ENCODE results near the gene IFITM2. TPM values are rescaled to one million over a fixed set of nuclear protein-coding genes. Genes with fewer than 3 reads are reported as not detected.
"Not testable (repeated sequence)": the region's sequence is repeated elsewhere in the genome, so short reads cannot be mapped to it uniquely, and the experiment has no call there.

The IFITM2 gene
- total RNA-seq, 1 experiment from 2014 or later = 4.2 TPM

GRCh38 chr11:313787-314553 is 6.4 kb downstream of the IFITM2 start, which contains the start of gene IFITM1:
TSS of gene IFITM1 (plus strand) at chr11:314040. CDS start at chr11:314171, 131 bp downstream.
- no peaks in the 10 kb centered on the region for H3K9me3 ChIP-seq (ENCODE audit: insufficient read depth, low read depth)
- no peak within 1 kb of the TSS for H3K4me3 ChIP-seq
- no peaks in the 10 kb centered on the region for H3K9me2 ChIP-seq (ENCODE audit: insufficient read depth)
- TF ChIP-seq CTCF (conservative IDR thresholded peaks at IDR 0.05) (no peak), EZH2 (IDR thresholded peaks at IDR 0.05; ENCODE audit: low read depth) (no peak)
- peaks cover 9% of the 10 kb centered on the region for H3K4me1 ChIP-seq (replicated peaks; ENCODE audit: insufficient read depth)
- H3K4me2 ChIP-seq = no peak within 1 kb of the TSS
- H3K79me2 ChIP-seq (ENCODE audit: low read depth) = no peaks in the 10 kb centered on the region
- CTCF ChIA-PET = no interaction called here
- intact Hi-C loops (cut with micrococcal nuclease; ENCODE audit: unreplicated experiment) = no loop called here
- H2AFZ ChIP-seq = no peak within 1 kb of the TSS
- H3F3A ChIP-seq (ENCODE audit: insufficient read depth, low read depth) = peaks cover 6% of the 10 kb centered on the region; the same call in 1 of the 2 replicates
- H3K36me3 ChIP-seq (ENCODE audit: low read depth) = no peaks in the 10 kb centered on the region
- POLR2A ChIA-PET (ENCODE audit: unreplicated experiment) = no interaction called here
- no peaks in the 10 kb centered on the region for H3K27me3 ChIP-seq (ENCODE audit: insufficient read depth, low read depth)
- BruUV-seq (replicated peaks) = no TSS peak
- H4K20me1 ChIP-seq (ENCODE audit: insufficient read depth) = no peaks in the 10 kb centered on the region
- DNase-seq = no peak
- H3K27ac ChIP-seq = no peak within 1 kb of the TSS

- intact Hi-C loops (cut with micrococcal nuclease; ENCODE audit: unreplicated experiment); H3K9me3 ChIP-seq (ENCODE audit: insufficient read depth, low read depth); POLR2A ChIA-PET (ENCODE audit: unreplicated experiment); H3K4me1 ChIP-seq (replicated peaks; ENCODE audit: insufficient read depth); H4K20me1 ChIP-seq (ENCODE audit: insufficient read depth); H3K27ac ChIP-seq; H3K4me3 ChIP-seq; H3F3A ChIP-seq (ENCODE audit: insufficient read depth, low read depth); H3K36me3 ChIP-seq (ENCODE audit: low read depth); H3K4me2 ChIP-seq; DNase-seq; BruUV-seq (replicated peaks); H3K79me2 ChIP-seq (ENCODE audit: low read depth); CTCF ChIA-PET; H2AFZ ChIP-seq; H3K27me3 ChIP-seq (ENCODE audit: insufficient read depth, low read depth); H3K9me2 ChIP-seq (ENCODE audit: insufficient read depth): not testable (repeated sequence)
These were observed 6.9 kb downstream of the IFITM2 start for GRCh38 chr11:314554-314875.

DNA sequence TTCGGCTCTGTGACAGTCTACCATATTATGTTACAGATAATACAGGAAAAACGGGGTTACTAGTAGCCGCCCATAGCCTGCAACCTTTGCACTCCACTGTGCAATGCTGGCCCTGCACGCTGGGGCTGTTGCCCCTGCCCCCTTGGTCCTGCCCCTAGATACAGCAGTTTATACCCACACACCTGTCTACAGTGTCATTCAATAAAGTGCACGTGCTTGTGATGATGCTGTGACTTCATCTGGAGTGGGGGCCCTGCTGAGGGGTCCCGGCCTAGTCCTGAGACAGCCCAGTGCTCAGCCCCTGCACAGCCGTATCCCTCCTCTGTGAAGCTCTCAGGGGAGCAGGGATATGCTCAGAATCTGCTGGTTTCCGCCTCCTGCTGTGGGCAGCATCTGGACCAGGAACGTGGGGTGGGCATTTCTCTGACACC is 7.5 kb downstream of the IFITM2 start:
- CTCF ChIA-PET = no interaction called here
- no peak for TF ChIP-seq CTCF (conservative IDR thresholded peaks at IDR 0.05)
- TF ChIP-seq EZH2 (IDR thresholded peaks at IDR 0.05; ENCODE audit: low read depth) = no peak
- no peaks in the 10 kb centered on the region for H3F3A ChIP-seq (ENCODE audit: insufficient read depth, low read depth)
- H3K27ac ChIP-seq = no peak overlapping the region
- no peak for DNase-seq
- H3K4me2 ChIP-seq = no peak overlapping the region
- H4K20me1 ChIP-seq (ENCODE audit: insufficient read depth) = no peaks in the 10 kb centered on the region
- no peaks in the 10 kb centered on the region for H3K9me3 ChIP-seq (ENCODE audit: insufficient read depth, low read depth)
- no peak overlapping the region for H3K4me3 ChIP-seq
- H3K27me3 ChIP-seq (ENCODE audit: insufficient read depth, low read depth) = no peaks in the 10 kb centered on the region
- no peaks in the 10 kb centered on the region for H3K9me2 ChIP-seq (ENCODE audit: insufficient read depth)
- H2AFZ ChIP-seq = no peak overlapping the region
- no peaks in the 10 kb centered on the region for H3K36me3 ChIP-seq (ENCODE audit: low read depth)
- POLR2A ChIA-PET (ENCODE audit: unreplicated experiment) = no interaction called here
- intact Hi-C loops (cut with micrococcal nuclease; ENCODE audit: unreplicated experiment) = no loop called here
- no peaks in the 10 kb centered on the region for H3K79me2 ChIP-seq (ENCODE audit: low read depth)
- no peaks in the 10 kb centered on the region for H3K4me1 ChIP-seq (replicated peaks; ENCODE audit: insufficient read depth)
- no TSS peak for BruUV-seq (replicated peaks)

GRCh38 chr11:315516-315994 is 7.9 kb downstream of the IFITM2 start:
- no peak for DNase-seq
- ChIA-PET CTCF (no interaction called here), POLR2A (ENCODE audit: unreplicated experiment) (no interaction called here)
- H3K9me2 ChIP-seq (ENCODE audit: insufficient read depth) = no peaks in the 10 kb centered on the region
- H3K4me2 ChIP-seq = no peak overlapping the region
- TF ChIP-seq EZH2 (IDR thresholded peaks at IDR 0.05; ENCODE audit: low read depth) (no peak), CTCF (conservative IDR thresholded peaks at IDR 0.05) (no peak)
- no peak overlapping the region for H3K4me3 ChIP-seq
- no peaks in the 10 kb centered on the region for H3K9me3 ChIP-seq (ENCODE audit: insufficient read depth, low read depth)
- no peaks in the 10 kb centered on the region for H4K20me1 ChIP-seq (ENCODE audit: insufficient read depth)
- H3K36me3 ChIP-seq (ENCODE audit: low read depth) = no peaks in the 10 kb centered on the region
- no peaks in the 10 kb centered on the region for H3K4me1 ChIP-seq (replicated peaks; ENCODE audit: insufficient read depth)
- intact Hi-C loops (cut with micrococcal nuclease; ENCODE audit: unreplicated experiment) = no loop called here
- H2AFZ ChIP-seq = no peak overlapping the region
- H3K79me2 ChIP-seq (ENCODE audit: low read depth) = no peaks in the 10 kb centered on the region
- H3K27me3 ChIP-seq (ENCODE audit: insufficient read depth, low read depth) = no peaks in the 10 kb centered on the region
- H3F3A ChIP-seq (ENCODE audit: insufficient read depth, low read depth) = no peaks in the 10 kb centered on the region
- no peak overlapping the region for H3K27ac ChIP-seq
- BruUV-seq (replicated peaks) = no TSS peak

All from PC-9 (cell line).